PC-9 (cell line): ENCODE results near the gene RTN4RL1. TPM values are rescaled to one million over a fixed set of nuclear protein-coding genes. Genes with fewer than 3 reads are reported as not detected.
A peak's percentile ranks its signal among the peaks of the same experiment; 100 is the strongest.
"Not testable (repeated sequence)": the region's sequence is repeated elsewhere in the genome, so short reads cannot be mapped to it uniquely, and the experiment has no call there.

ENCODE experiments used
- BruUV-seq: library from RNA; stranded (reverse); fragments of 400-500 nt; replicated peaks from 2 replicates; lab custom pipeline; 2021; lab: Mats Ljungman, UMichigan
- CTCF ChIA-PET: fragments of 300-600 bp; sonication (Branson Sonifier 250); formaldehyde crosslinking; loops from one replicate; lab custom pipeline; 2022; ENCODE audit warnings: antibody characterized with exemption; lab: Charles Lee
- POLR2A ChIA-PET: fragments of 300-600 bp; sonication (Branson Sonifier 250); formaldehyde crosslinking; loops from one replicate; lab custom pipeline; 2022; ENCODE audit warnings: antibody characterized with exemption; ENCODE audit not compliant: unreplicated experiment; lab: Charles Lee
- DNase-seq, 2 experiments: peaks; one replicate each; pipeline versions ENCODE4 v3.0.0 to v3.0.0-alpha.2; 2015 to 2022; ENCODE audit warnings: mixed read lengths in 1 of 2
- H2AFZ ChIP-seq: fragments of 200-600 bp; sonication (generic); 2 replicates; pipeline ENCODE4 v1.8.1; 2017; ENCODE audit warnings: antibody characterized with exemption
- H3F3A ChIP-seq: fragments of 200-600 bp; sonication (generic); 2 replicates; pipeline ENCODE4 v1.8.1; 2017; ENCODE audit warnings: antibody characterized with exemption, mild to moderate bottlenecking, low read depth; ENCODE audit not compliant: insufficient read depth
- H3K27ac ChIP-seq: fragments of 200-600 bp; sonication (generic); 2 replicates; pipeline ENCODE4 v1.6.1; 2016; ENCODE audit warnings: mixed run types
- H3K27me3 ChIP-seq: fragments of 200-600 bp; sonication (generic); 2 replicates; pipeline ENCODE4 v1.6.1; 2016; ENCODE audit warnings: low read depth, mixed run types; ENCODE audit not compliant: insufficient read depth
- H3K36me3 ChIP-seq: fragments of 200-600 bp; sonication (generic); 2 replicates; pipeline ENCODE4 v1.6.1; 2016; ENCODE audit warnings: low read depth, mixed run types
- H3K4me1 ChIP-seq: fragments of 200-600 bp; sonication (generic); replicated peaks from 2 replicates; pipeline ENCODE4 v1.6.1; 2016; ENCODE audit warnings: mixed run types; ENCODE audit not compliant: insufficient read depth
- H3K4me2 ChIP-seq: fragments of 200-600 bp; sonication (generic); 2 replicates; pipeline ENCODE4 v1.6.1; 2017; ENCODE audit warnings: mixed run types
- H3K4me3 ChIP-seq: fragments of 200-600 bp; sonication (generic); 2 replicates; pipeline ENCODE4 v1.6.1; 2016; ENCODE audit warnings: mixed run types
- H3K79me2 ChIP-seq: fragments of 200-600 bp; sonication (generic); 2 replicates; pipeline ENCODE4 v1.6.1; 2017; ENCODE audit warnings: low read depth, mixed run types
- H3K9me2 ChIP-seq: fragments of 200-600 bp; sonication (generic); 2 replicates; pipeline ENCODE4 v1.8.1; 2017; ENCODE audit warnings: mild to moderate bottlenecking; ENCODE audit not compliant: insufficient read depth
- H3K9me3 ChIP-seq: fragments of 200-600 bp; sonication (generic); 2 replicates; pipeline ENCODE4 v1.8.1; 2016; ENCODE audit warnings: low read depth; ENCODE audit not compliant: insufficient read depth
- H4K20me1 ChIP-seq: fragments of 200-600 bp; sonication (generic); 2 replicates; pipeline ENCODE4 v1.8.1; 2017; ENCODE audit not compliant: insufficient read depth
- CTCF ChIP-seq: fragments of 200-600 bp; sonication (generic); conservative IDR thresholded peaks from 2 replicates; pipeline ENCODE4 v1.6.1; 2017; ENCODE audit warnings: mixed run types, antibody characterized with exemption, mild to moderate bottlenecking, moderate library complexity
- EZH2 ChIP-seq: fragments of 200-600 bp; sonication (generic); IDR thresholded peaks from 2 replicates; pipeline ENCODE4 v1.8.0; 2017; ENCODE audit warnings: antibody characterized with exemption, low read depth
- intact Hi-C: fragments of 100-400 bp; cut with micrococcal nuclease; formaldehyde crosslinking; loops from one replicate; pipeline ENCODE4 v1.10.0; 2022; ENCODE audit not compliant: unreplicated experiment
- total RNA-seq: library from RNA; stranded (reverse); gene quantifications from 2 replicates; pipeline ENCODE4 v1.2.3, GENCODE V29; 2021

The RTN4RL1 gene
- total RNA-seq, 1 experiment from 2014 or later = 0.13 TPM

- H2AFZ ChIP-seq = no peak overlapping the region
- peaks cover 17% of the 10 kb centered on the region for H3F3A ChIP-seq
- H3K4me2 ChIP-seq = no peak overlapping the region
- H3K27ac ChIP-seq = no peak overlapping the region
- TF ChIP-seq CTCF = no peak
- TF ChIP-seq EZH2 = no peak
- intact Hi-C loops = loop anchor here (10.0 kb wide), 1 partner anchor 388 kb away; no protein-coding TSS in a partner anchor
- BruUV-seq = no TSS peak
- ChIA-PET POLR2A (no interaction called here), CTCF (no interaction called here)
- no peaks in the 10 kb centered on the region for H3K79me2 ChIP-seq
- H3K27me3 ChIP-seq = no peaks in the 10 kb centered on the region
- no peak for DNase-seq
- H3K4me3 ChIP-seq = no peak overlapping the region
- no peaks in the 10 kb centered on the region for H3K9me3 ChIP-seq
- no peaks in the 10 kb centered on the region for H4K20me1 ChIP-seq
- H3K9me2 ChIP-seq = no peaks in the 10 kb centered on the region
- H3K4me1 ChIP-seq = peaks cover 10% of the 10 kb centered on the region
- H3K36me3 ChIP-seq = peaks cover 4% of the 10 kb centered on the region; the same call in 1 of the 2 replicates
Observed at GRCh38 chr17:1896243-1897104, 128.7 kb downstream of the RTN4RL1 start.

- CTCF ChIA-PET = interaction anchor here (0.7 kb wide), 1 partner anchor 246 kb away, joined by 3 read pairs; the partner anchor contains the start of gene RILP
- H3K79me2 ChIP-seq, DNase-seq, H4K20me1 ChIP-seq, POLR2A ChIA-PET, H3K27me3 ChIP-seq, H3K4me1 ChIP-seq, BruUV-seq, H3K9me3 ChIP-seq, H3K4me3 ChIP-seq, H3K9me2 ChIP-seq, H3K36me3 ChIP-seq, H3K27ac ChIP-seq, H2AFZ ChIP-seq, H3K4me2 ChIP-seq: not testable (repeated sequence)
- H3F3A ChIP-seq = peaks cover 17% of the 10 kb centered on the region
- intact Hi-C loops = loop anchor here (10.0 kb wide), 1 partner anchor 389 kb away; no protein-coding TSS in a partner anchor
Observed at GRCh38 chr17:1895479-1895878, 129.7 kb downstream of the RTN4RL1 start.

GRCh38 chr17:1894753-1895339, 130.3 kb downstream of the RTN4RL1 start:
- H3K36me3 ChIP-seq = peaks cover 9% of the 10 kb centered on the region; the same call in 1 of the 2 replicates
- H2AFZ ChIP-seq = no peak overlapping the region
- no peak overlapping the region for H3K4me2 ChIP-seq
- DNase-seq = peak; percentile 40 to 48
- TF ChIP-seq EZH2 (no peak), CTCF (no peak)
- POLR2A ChIA-PET = interaction anchor here (0.6 kb wide), 3 partner anchors 9 to 211 kb away, joined by 3 to 26 read pairs (median 9); no protein-coding TSS in a partner anchor
- BruUV-seq = no TSS peak
- CTCF ChIA-PET = interaction anchor here (0.7 kb wide), 1 partner anchor 245 kb away, joined by 3 read pairs; the partner anchor contains the start of gene RILP
- intact Hi-C loops = loop anchor here (10.0 kb wide), 1 partner anchor 390 kb away; no protein-coding TSS in a partner anchor
- peaks cover 10% of the 10 kb centered on the region for H3K4me1 ChIP-seq
- H3F3A ChIP-seq = peaks cover 17% of the 10 kb centered on the region
- H3K9me3 ChIP-seq = no peaks in the 10 kb centered on the region
- H3K27me3 ChIP-seq = no peaks in the 10 kb centered on the region
- H3K9me2 ChIP-seq = no peaks in the 10 kb centered on the region
- H3K4me3 ChIP-seq = no peak overlapping the region
- no peaks in the 10 kb centered on the region for H4K20me1 ChIP-seq
- H3K27ac ChIP-seq = no peak overlapping the region
- H3K79me2 ChIP-seq = no peaks in the 10 kb centered on the region
